ENCODE measurements around the gene MDFIC. TPM values are rescaled to one million over a fixed set of nuclear protein-coding genes. Genes with fewer than 3 reads are reported as not detected.

Gene MDFIC
- total and polyA plus RNA-seq, 2 experiments from 2014 or later: 10.6 to 18.5 TPM

GRCh38 chr7:115047958-115048720 lies 126.2 kb downstream of the MDFIC start:
- Histone ChIP-seq H3K4me2 (no peak overlapping the region), H3K9me3 (ENCODE audit: low read depth) (no peaks in the 10 kb centered on the region), H3K79me2 (no peaks in the 10 kb centered on the region), H3K4me1 (ENCODE audit: insufficient read depth) (no peaks in the 10 kb centered on the region), H3K9me2 (replicated peaks; ENCODE audit: insufficient read depth) (no peaks in the 10 kb centered on the region), H3K36me3 (replicated peaks; ENCODE audit: insufficient read depth, low read depth) (no peaks in the 10 kb centered on the region), H2AFZ (no peak overlapping the region), H3K27ac (no peak overlapping the region), H3K27me3 (no peaks in the 10 kb centered on the region), H3K4me3 (no peak overlapping the region), H4K20me1 (ENCODE audit: insufficient read depth, poor library complexity, severe bottlenecking) (no peaks in the 10 kb centered on the region)
- 73% methylated on average over 6 of the region's 6 CpGs for WGBS (ENCODE audit: low lambda C conversion rate, missing lambda C conversion rate)
- no peak for DNase-seq (ENCODE audit: low spot score)
- TF ChIP-seq, protein P1, sequence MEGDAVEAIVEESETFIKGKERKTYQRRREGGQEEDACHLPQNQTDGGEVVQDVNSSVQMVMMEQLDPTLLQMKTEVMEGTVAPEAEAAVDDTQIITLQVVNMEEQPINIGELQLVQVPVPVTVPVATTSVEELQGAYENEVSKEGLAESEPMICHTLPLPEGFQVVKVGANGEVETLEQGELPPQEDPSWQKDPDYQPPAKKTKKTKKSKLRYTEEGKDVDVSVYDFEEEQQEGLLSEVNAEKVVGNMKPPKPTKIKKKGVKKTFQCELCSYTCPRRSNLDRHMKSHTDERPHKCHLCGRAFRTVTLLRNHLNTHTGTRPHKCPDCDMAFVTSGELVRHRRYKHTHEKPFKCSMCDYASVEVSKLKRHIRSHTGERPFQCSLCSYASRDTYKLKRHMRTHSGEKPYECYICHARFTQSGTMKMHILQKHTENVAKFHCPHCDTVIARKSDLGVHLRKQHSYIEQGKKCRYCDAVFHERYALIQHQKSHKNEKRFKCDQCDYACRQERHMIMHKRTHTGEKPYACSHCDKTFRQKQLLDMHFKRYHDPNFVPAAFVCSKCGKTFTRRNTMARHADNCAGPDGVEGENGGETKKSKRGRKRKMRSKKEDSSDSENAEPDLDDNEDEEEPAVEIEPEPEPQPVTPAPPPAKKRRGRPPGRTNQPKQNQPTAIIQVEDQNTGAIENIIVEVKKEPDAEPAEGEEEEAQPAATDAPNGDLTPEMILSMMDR (IDR thresholded peaks at IDR 0.05; ENCODE audit: poor library complexity): no peak
- no peak for TF ChIP-seq EZH2phosphoT487 (IDR thresholded peaks at IDR 0.05; ENCODE audit: low read depth, severe bottlenecking, unreplicated experiment)
- TF ChIP-seq EZH2 (IDR thresholded peaks at IDR 0.05; ENCODE audit: borderline replicate concordance): no peak

DNA sequence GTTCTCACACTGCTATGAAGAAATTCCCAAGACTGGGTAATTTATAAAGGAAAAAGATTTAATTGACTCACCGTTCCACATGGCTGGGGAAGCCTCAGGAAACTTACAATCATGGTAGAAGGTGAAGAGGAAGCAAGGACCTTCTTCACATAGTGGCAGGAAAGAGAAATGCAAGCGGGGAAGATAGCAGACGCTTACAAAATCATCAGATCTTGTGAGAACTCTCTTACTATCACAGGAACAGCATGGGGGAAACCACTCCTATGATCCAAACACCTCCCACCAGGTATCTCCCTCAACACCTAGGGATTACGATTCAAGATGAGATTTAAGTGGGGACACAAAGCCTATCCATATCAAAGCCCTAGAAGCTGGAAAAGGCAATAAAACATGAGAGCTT lies 130.8 kb downstream of the MDFIC start:
- Histone ChIP-seq H3K4me1 (ENCODE audit: insufficient read depth) (no peaks in the 10 kb centered on the region), H3K27ac (no peak overlapping the region), H3K4me3 (no peak overlapping the region), H3K36me3 (replicated peaks; ENCODE audit: insufficient read depth, low read depth) (no peaks in the 10 kb centered on the region), H3K4me2 (no peak overlapping the region), H2AFZ (no peak overlapping the region), H3K9me3 (ENCODE audit: low read depth) (no peaks in the 10 kb centered on the region), H3K79me2 (no peaks in the 10 kb centered on the region), H3K27me3 (no peaks in the 10 kb centered on the region), H3K9me2 (replicated peaks; ENCODE audit: insufficient read depth) (no peaks in the 10 kb centered on the region), H4K20me1 (ENCODE audit: insufficient read depth, poor library complexity, severe bottlenecking) (no peaks in the 10 kb centered on the region)
- no peak for DNase-seq (ENCODE audit: low spot score)
- 77% methylated on average over 4 of the region's 4 CpGs for WGBS (ENCODE audit: low lambda C conversion rate, missing lambda C conversion rate)
- TF ChIP-seq EZH2phosphoT487 (IDR thresholded peaks at IDR 0.05; ENCODE audit: low read depth, severe bottlenecking, unreplicated experiment): no peak
- TF ChIP-seq, protein P1 (IDR thresholded peaks at IDR 0.05; ENCODE audit: poor library complexity): no peak
- TF ChIP-seq EZH2 (IDR thresholded peaks at IDR 0.05; ENCODE audit: borderline replicate concordance): no peak

DNA sequence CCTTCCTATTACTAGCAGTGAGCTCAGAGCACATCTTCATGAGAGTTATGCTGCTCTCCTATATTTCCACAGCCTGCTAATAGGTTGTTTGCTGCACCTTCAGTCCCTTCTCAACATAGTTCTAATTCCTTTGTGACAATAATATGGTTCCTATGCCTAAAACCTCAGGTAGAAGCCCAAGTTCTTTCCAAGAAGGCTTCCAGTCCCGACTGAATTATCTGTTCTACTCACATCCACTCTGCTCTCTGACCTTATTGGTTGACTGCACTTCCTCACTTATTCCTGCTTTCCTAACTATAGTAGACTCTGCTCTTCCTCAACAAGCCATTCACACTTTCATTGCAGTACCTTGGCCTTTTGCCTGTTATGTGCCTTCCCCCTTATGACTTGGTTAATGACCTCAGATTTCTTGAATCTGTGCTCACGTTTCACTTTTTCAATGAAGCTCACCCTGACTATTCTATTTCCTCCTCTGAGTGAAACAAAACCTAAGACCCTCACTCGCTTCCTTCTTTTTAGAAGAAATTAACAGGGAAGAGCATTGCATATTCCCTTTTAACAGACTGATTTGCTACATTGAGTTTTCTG lies 132.7 kb downstream of the MDFIC start:
- TF ChIP-seq EZH2phosphoT487 (IDR thresholded peaks at IDR 0.05; ENCODE audit: low read depth, severe bottlenecking, unreplicated experiment): no peak
- no peak for TF ChIP-seq EZH2 (IDR thresholded peaks at IDR 0.05; ENCODE audit: borderline replicate concordance)
- TF ChIP-seq, protein P1 (IDR thresholded peaks at IDR 0.05; ENCODE audit: poor library complexity): no peak
- Histone ChIP-seq H3K4me1 (ENCODE audit: insufficient read depth) (no peaks in the 10 kb centered on the region), H3K27ac (no peak overlapping the region), H3K9me2 (replicated peaks; ENCODE audit: insufficient read depth) (no peaks in the 10 kb centered on the region), H3K79me2 (no peaks in the 10 kb centered on the region), H3K9me3 (ENCODE audit: low read depth) (no peaks in the 10 kb centered on the region), H3K4me2 (no peak overlapping the region), H2AFZ (no peak overlapping the region), H3K4me3 (no peak overlapping the region), H4K20me1 (ENCODE audit: insufficient read depth, poor library complexity, severe bottlenecking) (no peaks in the 10 kb centered on the region), H3K36me3 (replicated peaks; ENCODE audit: insufficient read depth, low read depth) (no peaks in the 10 kb centered on the region), H3K27me3 (no peaks in the 10 kb centered on the region)
- WGBS (ENCODE audit: low lambda C conversion rate, missing lambda C conversion rate): 77% methylated on average over 3 of the region's 3 CpGs
- no peak for DNase-seq (ENCODE audit: low spot score)

All from hepatocyte (in vitro differentiated cells).